HepG2 (cell line): ENCODE data around the gene TSEN34. TPM values are rescaled to one million over a fixed set of nuclear protein-coding genes. Genes with fewer than 3 reads are reported as not detected.
A peak's percentile ranks its signal among the peaks of the same experiment; 100 is the strongest.

Source experiments
- BRCA1 ChIP-seq: sonication (generic); formaldehyde crosslinking; IDR thresholded peaks from 2 replicates; pipeline ENCODE4 v1.4.0; 2020; ENCODE audit warnings: missing genetic modification reagents
- CEBPG ChIP-seq: IDR thresholded peaks from 2 replicates; pipeline ENCODE4 v1.6.1; 2016
- CSRNP1 ChIP-seq: sonication (generic); formaldehyde crosslinking; IDR thresholded peaks from 2 replicates; pipeline ENCODE4 v1.8.1; 2023; ENCODE audit warnings: mild to moderate bottlenecking, missing genetic modification reagents
- IRF9 ChIP-seq: sonication (generic); formaldehyde crosslinking; IDR thresholded peaks from 2 replicates; pipeline ENCODE4 v1.8.0; 2022; ENCODE audit warnings: missing genetic modification reagents, mild to moderate bottlenecking, borderline replicate concordance
- JUN ChIP-seq: sonication (generic); formaldehyde crosslinking; IDR thresholded peaks from 2 replicates; pipeline ENCODE4 v1.4.0; 2020; ENCODE audit warnings: mild to moderate bottlenecking, missing genetic modification reagents
- MEIS2 ChIP-seq: sonication (generic); formaldehyde crosslinking; IDR thresholded peaks from 2 replicates; pipeline ENCODE4 v1.9.0; 2021; ENCODE audit warnings: mild to moderate bottlenecking, missing genetic modification reagents
- NR2F6 ChIP-seq, 2 experiments: IDR thresholded peaks; 2 replicates each; pipeline ENCODE4 v1.6.1; 2016; ENCODE audit warnings: antibody characterized with exemption in 1 of 2, mild to moderate bottlenecking in 1 of 2
- POLR2A ChIP-seq, 2 experiments: IDR thresholded peaks; 2 replicates each; pipeline ENCODE4 v1.6.1; 2011; ENCODE audit warnings: low read depth in 2 of 2, low read length in 2 of 2, mild to moderate bottlenecking in 1 of 2, moderate library complexity in 1 of 2; ENCODE audit not compliant: insufficient read depth in 1 of 2
- SATB2 ChIP-seq: sonication (generic); formaldehyde crosslinking; IDR thresholded peaks from 2 replicates; pipeline ENCODE4 v1.5.0; 2020; ENCODE audit warnings: missing genetic modification reagents
- SIX1 ChIP-seq: sonication (generic); formaldehyde crosslinking; IDR thresholded peaks from 2 replicates; pipeline ENCODE4 v1.4.0; 2020; ENCODE audit warnings: missing genetic modification reagents, borderline replicate concordance
- SIX4 ChIP-seq: sonication (generic); formaldehyde crosslinking; IDR thresholded peaks from 2 replicates; pipeline ENCODE4 v1.4.0; 2020; ENCODE audit warnings: missing genetic modification reagents
- SSRP1 ChIP-seq: IDR thresholded peaks from 2 replicates; pipeline ENCODE4 v1.6.1; 2016; ENCODE audit warnings: control low read depth
- ZBTB26 ChIP-seq: IDR thresholded peaks from 2 replicates; pipeline ENCODE4 v1.6.1; 2016; ENCODE audit warnings: missing compliant biosample characterization, missing genetic modification reagents, borderline replicate concordance
- ZBTB42 ChIP-seq: sonication (generic); formaldehyde crosslinking; IDR thresholded peaks from 2 replicates; pipeline ENCODE4 v1.5.0; 2020; ENCODE audit warnings: mild to moderate bottlenecking, missing genetic modification reagents
- ZNF609 ChIP-seq: sonication (generic); formaldehyde crosslinking; IDR thresholded peaks from 2 replicates; pipeline ENCODE4 v1.4.0; 2020; ENCODE audit warnings: mild to moderate bottlenecking, missing genetic modification reagents, borderline replicate concordance
- ZNF841 ChIP-seq: sonication (generic); formaldehyde crosslinking; IDR thresholded peaks from 2 replicates; pipeline ENCODE4 v1.8.1; 2023; ENCODE audit warnings: missing genetic modification reagents, borderline replicate concordance
- ZSCAN21 ChIP-seq: sonication (generic); formaldehyde crosslinking; IDR thresholded peaks from 2 replicates; pipeline ENCODE4 v1.8.0; 2022; ENCODE audit warnings: mild to moderate bottlenecking, missing genetic modification reagents, moderate library complexity, borderline replicate concordance
- polyA plus RNA-seq, 8 experiments: library from polyadenylated mRNA; depleted of rRNA in 3 of 8; stranded (reverse) in 7 of 8; unstranded in 1 of 8; fragments of >200 nt; fragmentation: Illumina TruSeq in 4 of 8; extraction: Trizol in 4 of 8; gene quantifications; 2 replicates each; pipeline versions ENCODE4 v1.2.1 to v1.2.3, GENCODE V29; 2011 to 2016; ENCODE audit warnings: low read depth in 4 of 8, missing spikeins in 1 of 8, mixed read lengths in 1 of 8; ENCODE audit not compliant: insufficient read depth in 1 of 8
- total RNA-seq, 5 experiments: library from RNA; depleted of rRNA; stranded (reverse); fragments of >200 nt; fragmentation: Illumina TruSeq; extraction: Trizol; gene quantifications; 2 replicates each; pipeline ENCODE4 v1.2.3, GENCODE V29; 2016; ENCODE audit warnings: low read depth in 1 of 5
- TF ChIP-seq, protein P1 (sequence below): sonication (generic); formaldehyde crosslinking; IDR thresholded peaks from 2 replicates; pipeline ENCODE4 v1.5.0; 2020; ENCODE audit warnings: mild to moderate bottlenecking, missing genetic modification reagents

Gene TSEN34
- total and polyA plus RNA-seq, 2 of the 13 experiments (the other 11 are each of a cell fraction or from before 2014, with no cell fraction given), result 55.1 to 65.4 TPM

DNA sequence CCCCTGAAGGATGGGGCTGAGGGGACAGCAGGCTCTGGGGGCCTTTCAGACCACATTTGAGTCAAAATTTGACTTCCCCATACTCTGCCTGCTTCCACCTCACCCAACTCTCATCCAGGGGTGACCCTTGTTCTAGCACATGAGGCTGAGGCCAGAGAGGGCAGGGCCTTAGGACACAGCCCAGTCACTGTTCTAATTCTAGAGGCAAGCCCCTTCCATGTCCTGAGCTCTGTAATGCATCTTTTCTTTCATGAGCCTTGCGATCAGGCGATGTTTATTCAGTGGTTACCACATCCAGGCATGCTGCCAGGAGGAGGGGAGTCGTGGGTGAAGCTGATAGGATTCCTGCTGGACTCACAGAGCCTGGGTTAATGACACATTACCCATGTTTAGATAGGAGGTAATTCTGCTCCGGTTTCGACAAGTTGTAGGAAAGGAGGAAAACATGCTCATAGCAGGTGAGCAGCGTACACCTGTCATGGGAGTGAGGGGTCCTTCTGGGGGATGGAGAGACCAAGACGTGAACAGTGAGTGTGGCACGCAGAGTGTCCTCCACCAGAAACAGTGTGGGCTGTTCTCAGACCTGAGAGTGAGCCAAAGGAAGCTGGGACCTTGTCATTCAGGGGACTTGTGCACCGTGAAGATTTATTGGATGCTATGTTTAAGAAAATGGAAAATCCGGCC is 18.8 kb downstream of the TSEN34 start (continued):
- TF ChIP-seq, protein P1, sequence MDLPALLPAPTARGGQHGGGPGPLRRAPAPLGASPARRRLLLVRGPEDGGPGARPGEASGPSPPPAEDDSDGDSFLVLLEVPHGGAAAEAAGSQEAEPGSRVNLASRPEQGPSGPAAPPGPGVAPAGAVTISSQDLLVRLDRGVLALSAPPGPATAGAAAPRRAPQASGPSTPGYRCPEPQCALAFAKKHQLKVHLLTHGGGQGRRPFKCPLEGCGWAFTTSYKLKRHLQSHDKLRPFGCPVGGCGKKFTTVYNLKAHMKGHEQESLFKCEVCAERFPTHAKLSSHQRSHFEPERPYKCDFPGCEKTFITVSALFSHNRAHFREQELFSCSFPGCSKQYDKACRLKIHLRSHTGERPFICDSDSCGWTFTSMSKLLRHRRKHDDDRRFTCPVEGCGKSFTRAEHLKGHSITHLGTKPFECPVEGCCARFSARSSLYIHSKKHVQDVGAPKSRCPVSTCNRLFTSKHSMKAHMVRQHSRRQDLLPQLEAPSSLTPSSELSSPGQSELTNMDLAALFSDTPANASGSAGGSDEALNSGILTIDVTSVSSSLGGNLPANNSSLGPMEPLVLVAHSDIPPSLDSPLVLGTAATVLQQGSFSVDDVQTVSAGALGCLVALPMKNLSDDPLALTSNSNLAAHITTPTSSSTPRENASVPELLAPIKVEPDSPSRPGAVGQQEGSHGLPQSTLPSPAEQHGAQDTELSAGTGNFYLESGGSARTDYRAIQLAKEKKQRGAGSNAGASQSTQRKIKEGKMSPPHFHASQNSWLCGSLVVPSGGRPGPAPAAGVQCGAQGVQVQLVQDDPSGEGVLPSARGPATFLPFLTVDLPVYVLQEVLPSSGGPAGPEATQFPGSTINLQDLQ (CRISPR knock-in tag), result no peak
- TF ChIP-seq JUN (CRISPR knock-in tag), result no peak
- TF ChIP-seq POLR2A (IDR thresholded peaks at IDR 0.05; ENCODE audit: insufficient read depth in 1 of 2, low read depth in 2 of 2, low read length in 2 of 2), result peak; percentile 16 to 52; a peak in 3 of 4 replicates
- peak; percentile 90 for TF ChIP-seq CEBPG (CRISPR knock-in tag)
- no peak for TF ChIP-seq ZBTB42 (CRISPR knock-in tag)
- TF ChIP-seq MEIS2 (CRISPR knock-in tag), result 0 out of 2 replicates have a peak, but pooled peaks have one; percentile 74
- 0 out of 2 replicates have a peak, but pooled peaks have one; percentile 16 for TF ChIP-seq IRF9
- TF ChIP-seq ZBTB26 (CRISPR knock-in tag), result peak; percentile 89
- no peak for TF ChIP-seq SATB2 (CRISPR knock-in tag)
- TF ChIP-seq ZNF609 (CRISPR knock-in tag), result peak; percentile 87
- TF ChIP-seq SIX1 (CRISPR knock-in tag), result peak; percentile 72; the same call in 1 of the 2 replicates
- peak; percentile 36; the same call in 1 of the 2 replicates for TF ChIP-seq ZNF841 (CRISPR knock-in tag)
- peak; percentile 77; the same call in 1 of the 2 replicates for TF ChIP-seq SIX4 (CRISPR knock-in tag)
- TF ChIP-seq ZSCAN21 (CRISPR knock-in tag), result 0 out of 2 replicates have a peak, but pooled peaks have one; percentile 27
- TF ChIP-seq CSRNP1 (CRISPR knock-in tag), result no peak
- TF ChIP-seq NR2F6 (IDR thresholded peaks at IDR 0.05), result peak; percentile 53; the same call in 1 of the 2 replicates
- peak; percentile 83; the same call in 1 of the 2 replicates for TF ChIP-seq NR2F6 (CRISPR knock-in tag; IDR thresholded peaks at IDR 0.05)
- no peak for TF ChIP-seq BRCA1
- TF ChIP-seq SSRP1, result 0 out of 2 replicates have a peak, but pooled peaks have one; percentile 21
